Tibial artery (tissue), 4 donors: ENCODE measurements around the gene ZNF672.
"Not testable (repeated sequence)": the region's sequence is repeated elsewhere in the genome, so short reads cannot be mapped to it uniquely, and the experiment has no call there.

Experiments
- DNase-seq, 2 donors: peaks; one replicate each; pipeline ENCODE4 v3.0.0-alpha.2; 2019
- H3K27ac ChIP-seq, 2 donors: fragments of 200-600 bp; sonication (generic) in 1 of 2; 1 replicate in 1 of 2; 2 replicates in 1 of 2; pipeline ENCODE4 v1.5.1; 2018 to 2019; ENCODE audit warnings: mild to moderate bottlenecking in 1 of 2
- H3K27me3 ChIP-seq, 2 donors: fragments of 200-600 bp; sonication (generic) in 1 of 2; one replicate each; pipeline versions ENCODE4 v1.5.1 to v1.6.0; 2016 to 2019
- H3K36me3 ChIP-seq, 3 donors: fragments of 200-600 bp; sonication (generic) in 2 of 3; one replicate each; pipeline ENCODE4 v1.5.1; 2016 to 2019; ENCODE audit warnings: mild to moderate bottlenecking in 2 of 3
- H3K4me1 ChIP-seq, 4 donors: fragments of 200-600 bp; sonication (generic) in 2 of 4; 1 replicate in 3 of 4; 2 replicates in 1 of 4; pipeline ENCODE4 v1.5.1; 2016 to 2019
- H3K4me3 ChIP-seq, 2 donors: fragments of 200-600 bp; sonication (generic) in 1 of 2; 1 replicate in 1 of 2; 2 replicates in 1 of 2; pipeline ENCODE4 v1.5.1; 2018 to 2019; ENCODE audit warnings: mild to moderate bottlenecking in 2 of 2
- H3K9me3 ChIP-seq, 3 donors: fragments of 200-600 bp; sonication (generic) in 1 of 3; one replicate each; pipeline ENCODE4 v1.5.1; 2016 to 2019
- intact Hi-C: fragments of 100-400 bp; cut with DNase I; formaldehyde crosslinking; loops from one replicate; pipeline ENCODE4 v1.15.0; 2023; ENCODE audit warnings: low total_unique reads
- TF ChIP-seq, protein P1 (sequence below), 2 experiments: fragments of 200-600 bp in 1 of 2; fragments of 450-650 bp in 1 of 2; IDR thresholded peaks; one replicate each; pipeline ENCODE4 v1.5.1; 2017 to 2019; ENCODE audit warnings: antibody characterized with exemption in 2 of 2, mild to moderate bottlenecking in 1 of 2, moderate library complexity in 1 of 2

Gene ZNF672

DNA sequence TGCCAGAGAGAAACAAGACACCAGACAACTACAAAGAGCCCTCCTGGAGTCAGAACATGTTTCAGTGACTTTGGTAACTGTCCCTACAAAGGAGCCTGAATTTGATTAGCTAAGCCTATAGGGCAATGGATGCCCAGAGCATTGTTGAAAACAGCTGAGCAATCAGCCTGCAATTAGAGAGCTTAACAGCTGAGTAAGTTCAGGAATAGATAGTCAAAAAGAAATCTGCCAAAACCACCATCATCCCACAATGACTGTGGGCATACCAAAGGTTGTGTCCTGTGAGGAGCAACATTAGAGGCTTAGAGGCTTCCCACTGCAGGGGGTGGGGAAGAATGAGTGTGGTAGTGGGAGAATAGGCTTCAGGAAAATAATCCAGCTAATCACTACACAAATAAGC is 44.4 kb upstream of the ZNF672 start:
- Histone ChIP-seq H3K4me1 (no peaks in the 10 kb centered on the region), H3K9me3 (peaks cover 0 to 15% (median 10%) of the 10 kb centered on the region in 3 donors), H3K4me3 (no peak overlapping the region), H3K36me3 (no peaks in the 10 kb centered on the region), H3K27ac (no peak overlapping the region), H3K27me3 (no peaks in the 10 kb centered on the region)
- no peak for DNase-seq
- TF ChIP-seq, protein P1, sequence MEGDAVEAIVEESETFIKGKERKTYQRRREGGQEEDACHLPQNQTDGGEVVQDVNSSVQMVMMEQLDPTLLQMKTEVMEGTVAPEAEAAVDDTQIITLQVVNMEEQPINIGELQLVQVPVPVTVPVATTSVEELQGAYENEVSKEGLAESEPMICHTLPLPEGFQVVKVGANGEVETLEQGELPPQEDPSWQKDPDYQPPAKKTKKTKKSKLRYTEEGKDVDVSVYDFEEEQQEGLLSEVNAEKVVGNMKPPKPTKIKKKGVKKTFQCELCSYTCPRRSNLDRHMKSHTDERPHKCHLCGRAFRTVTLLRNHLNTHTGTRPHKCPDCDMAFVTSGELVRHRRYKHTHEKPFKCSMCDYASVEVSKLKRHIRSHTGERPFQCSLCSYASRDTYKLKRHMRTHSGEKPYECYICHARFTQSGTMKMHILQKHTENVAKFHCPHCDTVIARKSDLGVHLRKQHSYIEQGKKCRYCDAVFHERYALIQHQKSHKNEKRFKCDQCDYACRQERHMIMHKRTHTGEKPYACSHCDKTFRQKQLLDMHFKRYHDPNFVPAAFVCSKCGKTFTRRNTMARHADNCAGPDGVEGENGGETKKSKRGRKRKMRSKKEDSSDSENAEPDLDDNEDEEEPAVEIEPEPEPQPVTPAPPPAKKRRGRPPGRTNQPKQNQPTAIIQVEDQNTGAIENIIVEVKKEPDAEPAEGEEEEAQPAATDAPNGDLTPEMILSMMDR (IDR thresholded peaks at IDR 0.05) = no peak
- intact Hi-C loops = no loop called here

DNA sequence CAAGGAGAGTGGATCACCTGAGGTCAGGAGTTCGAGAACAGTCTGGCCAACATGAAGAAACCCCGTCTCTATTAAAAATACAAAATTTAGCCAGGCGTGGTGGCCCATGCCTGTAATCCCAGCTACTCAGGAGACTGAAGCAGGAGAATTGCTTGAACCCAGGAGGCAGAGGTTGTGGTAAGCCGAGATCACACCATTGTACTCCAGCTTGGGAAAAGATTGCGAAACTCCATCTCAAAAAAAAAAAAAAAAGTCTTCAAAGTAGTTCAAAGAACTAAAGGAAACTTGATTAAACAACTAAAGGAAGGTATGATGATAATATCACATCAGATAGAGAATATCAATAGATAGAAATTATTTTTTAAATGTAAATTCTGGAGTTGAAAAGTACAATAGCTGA is 43.4 kb upstream of the ZNF672 start:
- H3K27me3 ChIP-seq, H3K27ac ChIP-seq, intact Hi-C loops, H3K4me1 ChIP-seq, H3K4me3 ChIP-seq, H3K36me3 ChIP-seq, DNase-seq: not testable (repeated sequence)
- peaks cover 0 to 15% (median 10%) of the 10 kb centered on the region in 3 donors for H3K9me3 ChIP-seq

DNA sequence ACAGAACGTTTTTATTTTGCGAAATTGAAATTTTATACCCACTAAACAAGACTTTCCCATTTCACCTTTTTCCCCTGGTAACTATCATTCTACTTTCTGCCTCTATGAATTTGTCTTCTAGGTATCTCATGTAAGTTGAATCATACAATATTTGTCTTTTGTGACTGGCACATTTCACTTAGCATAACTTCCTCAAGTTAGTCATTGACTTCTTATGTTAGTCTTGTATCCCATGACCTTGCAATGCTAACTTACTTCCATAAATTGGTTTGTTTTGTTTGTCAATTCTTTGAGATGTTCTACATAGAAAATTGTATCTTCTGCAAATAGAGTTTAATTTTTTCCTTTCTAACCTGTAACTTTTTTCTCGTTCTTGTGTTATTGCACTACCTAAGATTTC is 39.2 kb upstream of the ZNF672 start:
- TF ChIP-seq, protein P1 (IDR thresholded peaks at IDR 0.05) = no peak
- Histone ChIP-seq H3K4me1 (no peaks in the 10 kb centered on the region), H3K36me3 (no peaks in the 10 kb centered on the region), H3K4me3 (no peak overlapping the region), H3K27me3 (no peaks in the 10 kb centered on the region), H3K9me3 (peaks cover 0 to 15% (median 10%) of the 10 kb centered on the region in 3 donors), H3K27ac (no peak overlapping the region)
- intact Hi-C loops = no loop called here
- DNase-seq = no peak

DNA sequence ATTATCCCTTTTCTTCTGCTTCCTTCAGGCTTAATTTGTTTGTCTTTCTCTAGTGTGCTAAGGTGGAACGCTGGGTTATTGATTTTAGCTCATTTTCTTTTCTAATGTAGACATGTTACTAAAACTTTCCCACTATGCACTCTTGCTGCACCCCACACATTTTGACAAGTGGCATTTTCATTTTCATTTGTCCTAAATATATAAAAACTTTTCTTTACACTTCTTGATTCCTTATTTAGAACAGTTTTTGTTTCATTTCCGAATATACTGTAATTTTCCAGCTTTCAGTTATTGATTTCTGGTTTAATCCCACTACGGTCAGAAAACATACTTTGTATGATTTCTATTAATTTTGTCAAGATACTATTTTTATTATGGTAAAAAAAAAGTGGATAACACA is 37.6 kb upstream of the ZNF672 start:
- H3K4me1 ChIP-seq = no peaks in the 10 kb centered on the region
- no peak for DNase-seq

DNA sequence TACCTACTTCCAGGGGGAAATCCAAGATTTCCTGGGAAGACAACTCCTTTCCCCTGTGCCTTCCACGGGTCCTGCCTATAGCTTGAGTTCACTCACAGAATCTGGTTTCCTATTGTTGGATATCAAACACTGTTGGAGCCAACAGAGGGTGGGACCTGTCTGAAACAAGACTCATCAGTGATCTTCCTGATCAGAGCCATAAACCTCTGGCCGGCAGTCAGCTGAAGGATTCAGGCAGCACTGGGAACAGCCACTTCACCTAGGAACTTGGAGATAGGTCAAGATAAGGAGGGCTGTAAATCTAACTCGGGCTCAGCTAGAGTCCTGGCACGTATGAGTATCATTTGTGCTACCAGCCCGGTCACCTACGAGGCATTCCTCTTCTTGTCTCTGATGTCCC is 35.6 kb upstream of the ZNF672 start:
- H3K36me3 ChIP-seq = no peaks in the 10 kb centered on the region
- TF ChIP-seq, protein P1 (IDR thresholded peaks at IDR 0.05) = no peak
- no peak for DNase-seq
- H3K4me3 ChIP-seq = no peak overlapping the region
- intact Hi-C loops = no loop called here
- no peaks in the 10 kb centered on the region for H3K9me3 ChIP-seq
- no peaks in the 10 kb centered on the region for H3K27me3 ChIP-seq
- no peak overlapping the region for H3K27ac ChIP-seq
- no peaks in the 10 kb centered on the region for H3K4me1 ChIP-seq

More for the DNA sequence above, 37.6 kb upstream of the ZNF672 start:
- TF ChIP-seq, protein P1 (IDR thresholded peaks at IDR 0.05) = no peak
- no peak overlapping the region for H3K4me3 ChIP-seq
- no peaks in the 10 kb centered on the region for H3K36me3 ChIP-seq
- H3K27me3 ChIP-seq = no peaks in the 10 kb centered on the region
- H3K9me3 ChIP-seq = peaks cover 0 to 7% (median 4%) of the 10 kb centered on the region in 3 donors
- H3K27ac ChIP-seq = no peak overlapping the region
- intact Hi-C loops = no loop called here

DNA sequence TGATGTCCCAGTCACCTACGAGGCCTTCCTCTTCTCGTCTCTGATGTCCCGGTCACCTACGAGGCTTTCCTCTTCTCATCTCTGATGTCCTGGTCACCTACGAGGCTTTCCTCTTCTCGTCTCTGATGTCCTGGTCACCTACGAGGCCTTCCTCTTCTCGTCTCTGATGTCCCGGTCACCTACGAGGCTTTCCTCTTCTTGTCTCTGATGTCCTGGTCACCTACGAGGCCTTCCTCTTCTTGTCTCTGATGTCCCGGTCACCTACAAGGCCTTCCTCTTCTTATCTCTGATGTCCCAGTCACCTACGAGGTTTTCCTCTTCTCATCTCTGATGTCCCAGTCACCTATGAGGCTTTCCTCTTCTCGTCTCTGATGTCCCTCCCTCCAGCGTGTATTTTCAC is 34.5 kb upstream of the ZNF672 start:
- H3K27ac ChIP-seq, H3K27me3 ChIP-seq, H3K4me1 ChIP-seq, H3K4me3 ChIP-seq, DNase-seq, intact Hi-C loops, H3K36me3 ChIP-seq, H3K9me3 ChIP-seq: not testable (repeated sequence)
